Loucy (cell line): ENCODE results near the gene ITGB6.
"Not testable (repeated sequence)": the region's sequence is repeated elsewhere in the genome, so short reads cannot be mapped to it uniquely, and the experiment has no call there.

Experiments used
- H2AFZ ChIP-seq: fragments of 200-600 bp; sonication (generic); 2 replicates; pipeline ENCODE4 v1.6.0; 2016; ENCODE audit warnings: antibody characterized with exemption, mild to moderate bottlenecking, low read length, moderate library complexity
- H3F3A ChIP-seq: fragments of 200-600 bp; 2 replicates; pipeline ENCODE4 v1.6.0; 2016; ENCODE audit warnings: antibody characterized with exemption, low read depth, mild to moderate bottlenecking
- H3K27me3 ChIP-seq: fragments of 200-600 bp; sonication (generic); 2 replicates; pipeline ENCODE4 v1.6.1; 2014; ENCODE audit warnings: low read length, mild to moderate bottlenecking; ENCODE audit not compliant: insufficient read depth, poor library complexity, severe bottlenecking
- H3K36me3 ChIP-seq: fragments of 200-600 bp; sonication (generic); 2 replicates; pipeline ENCODE4 v1.6.1; 2016; ENCODE audit warnings: low read length; ENCODE audit not compliant: insufficient read depth
- H3K4me1 ChIP-seq: fragments of 200-600 bp; sonication (generic); 2 replicates; pipeline ENCODE4 v1.5.1; 2014; ENCODE audit warnings: low read length, mild to moderate bottlenecking; ENCODE audit not compliant: insufficient read depth, poor library complexity, severe bottlenecking
- H3K4me2 ChIP-seq: fragments of 200-600 bp; sonication (generic); 2 replicates; pipeline ENCODE4 v1.6.0; 2014; ENCODE audit warnings: antibody characterized with exemption, low read length, low read depth, mild to moderate bottlenecking; ENCODE audit not compliant: poor library complexity, severe bottlenecking
- H3K4me3 ChIP-seq: fragments of 200-600 bp; sonication (generic); 2 replicates; pipeline ENCODE4 v1.5.1; 2014; ENCODE audit warnings: low read length, mild to moderate bottlenecking, mixed read lengths; ENCODE audit not compliant: poor library complexity, severe bottlenecking
- H3K79me2 ChIP-seq: fragments of 200-600 bp; sonication (generic); 2 replicates; pipeline ENCODE4 v1.6.1; 2014; ENCODE audit warnings: low read length; ENCODE audit not compliant: insufficient read depth
- H3K9ac ChIP-seq: fragments of 200-600 bp; sonication (generic); 2 replicates; pipeline ENCODE4 v1.6.0; 2014; ENCODE audit warnings: mild to moderate bottlenecking, low read depth, low read length, moderate library complexity; ENCODE audit not compliant: poor library complexity, severe bottlenecking
- H3K9me2 ChIP-seq: fragments of 200-600 bp; sonication (generic); replicated peaks from 2 replicates; pipeline ENCODE4 v1.6.1; 2016; ENCODE audit warnings: low read depth, low read length, mixed read lengths
- H3K9me3 ChIP-seq: fragments of 200-600 bp; sonication (generic); 2 replicates; pipeline ENCODE4 v1.6.1; 2014; ENCODE audit warnings: mild to moderate bottlenecking, antibody characterized with exemption, low read length, low read depth; ENCODE audit not compliant: insufficient read depth
- H4K20me1 ChIP-seq: fragments of 200-600 bp; sonication (generic); 2 replicates; pipeline ENCODE4 v1.6.0; 2014; ENCODE audit warnings: antibody characterized with exemption, low read length, mild to moderate bottlenecking; ENCODE audit not compliant: insufficient read depth, poor library complexity, severe bottlenecking
- EZH2phosphoT487 ChIP-seq: fragments of 200-600 bp; IDR thresholded peaks from 2 replicates; pipeline ENCODE4 v1.6.1; 2018; ENCODE audit warnings: antibody characterized with exemption, mild to moderate bottlenecking, moderate library complexity, borderline replicate concordance
- TF ChIP-seq, protein P1 (sequence below): fragments of 200-600 bp; sonication (generic); conservative IDR thresholded peaks from 2 replicates; pipeline ENCODE4 v1.5.1; 2014; ENCODE audit warnings: mild to moderate bottlenecking, antibody characterized with exemption, low read length

ITGB6 gene

DNA sequence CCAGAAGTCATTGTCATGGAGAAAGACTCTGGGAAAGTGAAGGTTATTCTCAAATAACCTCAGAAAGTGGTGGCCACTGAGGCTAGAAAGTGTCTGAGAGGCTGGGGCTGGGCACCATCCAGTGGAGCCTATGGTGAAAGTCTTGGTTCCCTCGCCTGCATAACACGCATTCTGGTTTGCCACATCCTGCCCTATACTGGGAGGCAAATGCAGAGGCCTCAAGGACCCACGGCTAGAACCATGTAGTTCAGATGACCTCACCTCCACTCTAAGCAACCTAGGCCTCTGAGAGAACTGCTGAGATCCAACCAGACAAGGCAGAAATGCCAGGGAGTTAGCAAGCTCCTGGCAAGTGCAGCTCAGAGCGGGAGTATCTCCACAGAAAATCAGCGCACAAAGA lies 5.1 kb downstream of the ITGB6 start:
- no peaks in the 10 kb centered on the region for H3K36me3 ChIP-seq
- TF ChIP-seq, protein P1, sequence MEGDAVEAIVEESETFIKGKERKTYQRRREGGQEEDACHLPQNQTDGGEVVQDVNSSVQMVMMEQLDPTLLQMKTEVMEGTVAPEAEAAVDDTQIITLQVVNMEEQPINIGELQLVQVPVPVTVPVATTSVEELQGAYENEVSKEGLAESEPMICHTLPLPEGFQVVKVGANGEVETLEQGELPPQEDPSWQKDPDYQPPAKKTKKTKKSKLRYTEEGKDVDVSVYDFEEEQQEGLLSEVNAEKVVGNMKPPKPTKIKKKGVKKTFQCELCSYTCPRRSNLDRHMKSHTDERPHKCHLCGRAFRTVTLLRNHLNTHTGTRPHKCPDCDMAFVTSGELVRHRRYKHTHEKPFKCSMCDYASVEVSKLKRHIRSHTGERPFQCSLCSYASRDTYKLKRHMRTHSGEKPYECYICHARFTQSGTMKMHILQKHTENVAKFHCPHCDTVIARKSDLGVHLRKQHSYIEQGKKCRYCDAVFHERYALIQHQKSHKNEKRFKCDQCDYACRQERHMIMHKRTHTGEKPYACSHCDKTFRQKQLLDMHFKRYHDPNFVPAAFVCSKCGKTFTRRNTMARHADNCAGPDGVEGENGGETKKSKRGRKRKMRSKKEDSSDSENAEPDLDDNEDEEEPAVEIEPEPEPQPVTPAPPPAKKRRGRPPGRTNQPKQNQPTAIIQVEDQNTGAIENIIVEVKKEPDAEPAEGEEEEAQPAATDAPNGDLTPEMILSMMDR, result no peak; the same call in 1 of the 2 replicates
- no peak for TF ChIP-seq EZH2phosphoT487
- H2AFZ ChIP-seq, result no peak overlapping the region
- H3K4me3 ChIP-seq, result no peak overlapping the region
- H3K4me2 ChIP-seq, result peak overlapping the region; percentile 33
- H3F3A ChIP-seq, result no peaks in the 10 kb centered on the region
- H3K9ac ChIP-seq, result no peak overlapping the region
- H3K4me1 ChIP-seq, result peaks cover 55% of the 10 kb centered on the region
- no peaks in the 10 kb centered on the region for H3K9me2 ChIP-seq
- no peaks in the 10 kb centered on the region for H3K79me2 ChIP-seq
- H4K20me1 ChIP-seq, result no peaks in the 10 kb centered on the region
- H3K27me3 ChIP-seq, result no peaks in the 10 kb centered on the region
- H3K9me3 ChIP-seq, result no peaks in the 10 kb centered on the region

DNA sequence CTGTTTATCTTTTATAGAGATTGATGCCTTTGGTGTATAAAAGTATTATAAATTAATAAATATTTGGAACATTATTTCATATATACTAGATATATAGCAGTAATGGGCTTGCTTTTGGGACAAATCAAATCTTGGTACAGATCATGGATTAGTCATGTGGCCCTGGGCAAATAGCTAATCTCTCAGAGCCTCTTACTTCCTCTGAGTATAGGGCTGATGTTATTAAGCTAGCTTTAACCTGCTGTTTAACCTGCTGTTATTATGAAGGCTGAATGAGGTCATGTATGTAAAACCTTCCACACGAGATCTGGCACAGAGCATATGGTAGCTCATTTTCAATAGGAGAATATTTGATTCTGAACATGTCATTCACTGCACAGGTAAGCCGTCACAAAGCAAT lies 5.7 kb downstream of the ITGB6 start:
- no peaks in the 10 kb centered on the region for H3K27me3 ChIP-seq

DNA sequence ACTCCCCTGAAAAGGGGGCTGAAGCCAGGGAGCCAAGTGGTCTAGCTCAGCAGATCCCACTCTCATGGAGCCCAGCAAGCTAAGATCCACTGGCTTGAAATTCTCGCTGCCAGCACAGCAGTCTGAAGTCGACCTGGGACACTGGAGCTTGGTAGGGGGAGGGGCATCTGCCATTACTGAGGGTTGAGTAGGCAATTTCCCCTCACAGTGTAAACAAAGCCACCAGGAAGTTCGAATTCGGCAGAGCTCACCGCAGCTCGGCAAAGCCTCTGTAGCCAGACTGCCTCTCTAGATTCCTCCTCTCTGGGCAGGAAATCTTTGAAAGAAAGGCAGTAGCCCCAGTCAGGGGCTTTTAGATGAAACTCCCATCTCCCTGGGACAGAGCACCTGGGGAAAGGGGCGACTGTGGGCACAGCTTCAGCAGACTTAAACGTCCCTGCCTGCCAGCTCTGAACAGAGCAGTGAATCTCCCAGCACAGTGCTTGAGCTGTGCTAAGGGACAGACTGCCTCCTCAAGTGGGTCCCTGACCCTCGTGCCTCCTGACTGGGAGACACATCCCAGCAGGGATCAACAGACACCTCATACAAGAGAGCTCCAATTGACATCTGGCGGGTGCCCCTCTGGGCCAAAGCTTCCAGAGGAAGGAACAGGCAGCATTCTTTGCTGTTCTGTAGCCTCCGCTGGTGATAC lies 18.8 kb downstream of the ITGB6 start:
- Histone ChIP-seq H3K4me1 (peaks cover 17% of the 10 kb centered on the region), H3K4me2 (peak overlapping the region; percentile 79), H3K9ac (peak overlapping the region; percentile 66), H2AFZ (peak overlapping the region; percentile 93), H3K4me3 (peak overlapping the region; percentile 53)
- H3K79me2 ChIP-seq, H3K9me3 ChIP-seq, H3K9me2 ChIP-seq, H3K36me3 ChIP-seq, H3K27me3 ChIP-seq, H4K20me1 ChIP-seq, H3F3A ChIP-seq: not testable (repeated sequence)

More for the DNA sequence above, 5.7 kb downstream of the ITGB6 start:
- no peaks in the 10 kb centered on the region for H3F3A ChIP-seq
- peaks cover 55% of the 10 kb centered on the region for H3K4me1 ChIP-seq
- H3K9me2 ChIP-seq, result no peaks in the 10 kb centered on the region
- no peaks in the 10 kb centered on the region for H3K9me3 ChIP-seq
- H3K9ac ChIP-seq, result no peak overlapping the region
- H3K4me2 ChIP-seq, result peak overlapping the region; percentile 23
- no peak overlapping the region for H3K4me3 ChIP-seq
- no peaks in the 10 kb centered on the region for H3K36me3 ChIP-seq
- H2AFZ ChIP-seq, result no peak overlapping the region
- no peaks in the 10 kb centered on the region for H3K79me2 ChIP-seq
- TF ChIP-seq EZH2phosphoT487, result no peak
- TF ChIP-seq, protein P1, result no peak
- no peaks in the 10 kb centered on the region for H4K20me1 ChIP-seq

GRCh38 chr2:160180690-160181089 lies 19.4 kb downstream of the ITGB6 start:
- not testable (repeated sequence) for H3K79me2 ChIP-seq, H3K9me3 ChIP-seq, H3F3A ChIP-seq, H3K9me2 ChIP-seq, H3K27me3 ChIP-seq, H3K36me3 ChIP-seq, H4K20me1 ChIP-seq
- peak overlapping the region; percentile 79 for H3K4me2 ChIP-seq
- H3K4me1 ChIP-seq, result peaks cover 17% of the 10 kb centered on the region
- peak overlapping the region; percentile 53 for H3K4me3 ChIP-seq
- H3K9ac ChIP-seq, result peak overlapping the region; percentile 66
- peak overlapping the region; percentile 93 for H2AFZ ChIP-seq
